GM12878 (cell line): ENCODE results near the gene GSG1L. TPM values are rescaled to one million over a fixed set of nuclear protein-coding genes. Genes with fewer than 3 reads are reported as not detected.

Experiments
- ATAC-seq: fragments of 200-7000 bp; cut with Tn5 transposase; 3 replicates; pipeline ENCODE4 v1.9.1; 2020; ENCODE audit warnings: mild to moderate bottlenecking, moderate library complexity
- BruUV-seq: library from RNA; stranded (reverse); fragments of 400-500 nt; replicated peaks from 2 replicates; lab custom pipeline; 2021; lab: Mats Ljungman, UMichigan
- CTCF ChIA-PET: fragments of 300-600 bp; sonication (Branson Sonifier 250); formaldehyde crosslinking; extraction: SDS; loops from one replicate; lab custom pipeline; 2021; ENCODE audit warnings: inconsistent platforms; lab: Yijun Ruan, JAX
- POLR2A ChIA-PET: fragments of 350-600 bp; formaldehyde crosslinking; extraction: SDS; loops from one replicate; lab custom pipeline; 2021; ENCODE audit warnings: inconsistent platforms; lab: Charles Lee
- RAD21 ChIA-PET: fragments of 300-600 bp; sonication (Branson Sonifier 250); formaldehyde crosslinking; loops from one replicate; lab custom pipeline; 2023; ENCODE audit warnings: antibody characterized with exemption; ENCODE audit not compliant: unreplicated experiment; lab: Charles Lee
- SMC1A ChIA-PET: fragments of 300-600 bp; sonication (Branson Sonifier 250); formaldehyde crosslinking; loops from one replicate; lab custom pipeline; 2023; ENCODE audit not compliant: unreplicated experiment, uncharacterized antibody; lab: Charles Lee
- DNase-seq: peaks from one replicate; pipeline ENCODE4 v3.0.0-alpha.2; 2011; ENCODE audit warnings: low read depth, low spot score
- FAIRE-seq: peaks from 3 replicates; lab custom pipeline; 2011; peaks lifted over from hg19 to GRCh38; lab: Jason Lieb, UNC
- H2AFZ ChIP-seq: 2 replicates; pipeline ENCODE4 v1.6.0; 2011; ENCODE audit warnings: low read depth, low read length, control low read depth; ENCODE audit not compliant: control insufficient read depth
- H3K27ac ChIP-seq: 2 replicates; pipeline ENCODE4 v1.5.1; 2011; ENCODE audit warnings: control low read depth; ENCODE audit not compliant: control insufficient read depth, insufficient read depth
- H3K27me3 ChIP-seq, 2 experiments: replicated peaks in 1 of 2; 2 replicates each; pipeline versions ENCODE4 v1.6.0 to v1.6.1; 2011; ENCODE audit warnings: low read length in 1 of 2; ENCODE audit not compliant: control insufficient read depth in 2 of 2, insufficient read depth in 2 of 2
- H3K36me3 ChIP-seq, 2 experiments: 2 replicates each; pipeline ENCODE4 v1.5.1; 2011; ENCODE audit warnings: low read length in 1 of 2; ENCODE audit not compliant: control insufficient read depth in 2 of 2, insufficient read depth in 2 of 2
- H3K4me1 ChIP-seq: 2 replicates; pipeline ENCODE4 v1.6.1; 2011; ENCODE audit warnings: mild to moderate bottlenecking, low read length, moderate library complexity, mixed read lengths; ENCODE audit not compliant: control insufficient read depth, insufficient read depth
- H3K4me2 ChIP-seq: 2 replicates; pipeline ENCODE4 v1.6.0; 2011; ENCODE audit warnings: control low read depth; ENCODE audit not compliant: control insufficient read depth, insufficient read depth
- H3K4me3 ChIP-seq: fragments of 200-600 bp; sonication (generic); 2 replicates; pipeline ENCODE4 v1.5.1; 2016
- H3K79me2 ChIP-seq: 2 replicates; pipeline ENCODE4 v1.6.0; 2011; ENCODE audit warnings: low read length; ENCODE audit not compliant: control insufficient read depth, insufficient read depth
- H3K9ac ChIP-seq: 2 replicates; pipeline ENCODE4 v1.8.0; 2011; ENCODE audit warnings: low read length, control low read depth, mixed read lengths; ENCODE audit not compliant: control insufficient read depth, insufficient read depth
- H3K9me3 ChIP-seq: replicated peaks from 3 replicates; pipeline ENCODE4 v1.5.1; 2011; ENCODE audit warnings: mild to moderate bottlenecking, low read length; ENCODE audit not compliant: control insufficient read depth, insufficient read depth
- H4K20me1 ChIP-seq: 2 replicates; pipeline ENCODE4 v1.6.0; 2011; ENCODE audit not compliant: control insufficient read depth, insufficient read depth
- BHLHE40 ChIP-seq, 2 experiments: fragments of 450-650 bp in 1 of 2; IDR thresholded peaks; 2 replicates each; pipeline ENCODE4 v1.6.1; 2011 to 2017; ENCODE audit warnings: low read depth in 2 of 2, borderline replicate concordance in 1 of 2, improper control_type of control experiment in 1 of 2, low read length in 1 of 2, mild to moderate bottlenecking in 1 of 2
- CBX3 ChIP-seq: fragments of 200-600 bp; sonication (generic); IDR thresholded peaks from 2 replicates; pipeline ENCODE4 v1.6.1; 2016; ENCODE audit warnings: low read depth, borderline replicate concordance
- HDAC6 ChIP-seq: fragments of 200-600 bp; sonication (generic); IDR thresholded peaks from one replicate; pipeline ENCODE4 v1.8.0; 2017; ENCODE audit warnings: antibody characterized with exemption; ENCODE audit not compliant: unreplicated experiment
- MTA2 ChIP-seq: fragments of 450-650 bp; IDR thresholded peaks from 2 replicates; pipeline ENCODE4 v1.6.1; 2016; ENCODE audit warnings: low read depth, mild to moderate bottlenecking, moderate library complexity
- RB1 ChIP-seq: fragments of 450-650 bp; formaldehyde crosslinking; IDR thresholded peaks from 2 replicates; pipeline ENCODE4 v1.6.1; 2017; ENCODE audit warnings: mild to moderate bottlenecking, borderline replicate concordance
- RCOR1 ChIP-seq: conservative IDR thresholded peaks from 2 replicates; pipeline ENCODE4 v1.6.1; 2012; ENCODE audit warnings: low read depth, low read length, improper control_type of control experiment
- STAT1 ChIP-seq: fragments of 450-650 bp; conservative IDR thresholded peaks from 2 replicates; pipeline ENCODE4 v1.6.1; 2014; ENCODE audit warnings: antibody characterized with exemption, mild to moderate bottlenecking
- WRNIP1 ChIP-seq: IDR thresholded peaks from 2 replicates; pipeline ENCODE4 v1.6.1; 2011; ENCODE audit warnings: low read depth, low read length, improper control_type of control experiment, borderline replicate concordance
- WGBS: methylation state at CpG from one replicate; pipeline ENCODE4 v1.1.6; 2016; ENCODE audit warnings: low lambda C conversion rate; ENCODE audit not compliant: insufficient replicate concordance, insufficient coverage; ENCODE audit errors: missing lambda C conversion rate; 5-methylcytosine and 5-hydroxymethylcytosine counted together
- in situ Hi-C: fragments of 300-500 bp; cut with MboI; formaldehyde crosslinking; loops from 9 replicates; pipeline ENCODE4 v1.14.3; 2018; ENCODE audit warnings: mixed read lengths
- intact Hi-C: fragments of 100-400 bp; cut with micrococcal nuclease; formaldehyde crosslinking; loops from one replicate; pipeline ENCODE4 v1.14.2; 2022; ENCODE audit not compliant: unreplicated experiment
- polyA plus RNA-seq, 11 experiments: library from polyadenylated mRNA; depleted of rRNA in 4 of 11; unstranded in 6 of 11; stranded (reverse) in 5 of 11; fragments of >200 nt; fragmentation: Nextera tagmentation in 4 of 11; fragmentation: Illumina TruSeq in 1 of 11; extraction: Ambion mirVana in 4 of 11; extraction: Trizol in 1 of 11; gene quantifications; 1 replicate in 1 of 11; 2 replicates in 10 of 11; pipeline versions ENCODE4 v1.2.1 to v1.2.3, GENCODE V29; 2011 to 2016; ENCODE audit warnings: inconsistent platforms in 2 of 11, missing spikeins in 2 of 11, low read depth in 1 of 11
- total RNA-seq, 4 experiments: library from RNA; depleted of rRNA in 3 of 4; stranded (reverse); fragments of >200 nt in 3 of 4; fragmentation: Illumina TruSeq in 1 of 4; extraction: Trizol in 1 of 4; gene quantifications; 2 replicates each; pipeline versions ENCODE4 v1.2.1 to v1.2.3, GENCODE V29; 2013 to 2021
- TF ChIP-seq, protein P1 (sequence below), 3 experiments: IDR thresholded peaks in 2 of 3; conservative IDR thresholded peaks in 1 of 3; 2 replicates each; pipeline ENCODE4 v1.5.1; 2011; ENCODE audit warnings: low read depth in 3 of 3, low read length in 3 of 3, mild to moderate bottlenecking in 3 of 3, control low read depth in 2 of 3, moderate library complexity in 2 of 3, inconsistent platforms in 1 of 3, mixed read lengths in 1 of 3; ENCODE audit not compliant: control insufficient read depth in 2 of 3, insufficient read depth in 1 of 3; ENCODE audit errors: extremely low read depth in 1 of 3
- TF ChIP-seq, protein P2 (sequence below): IDR thresholded peaks from 2 replicates; pipeline ENCODE4 v1.6.1; 2012; ENCODE audit warnings: low read length, inconsistent platforms

The GSG1L gene
- total and polyA plus RNA-seq, 10 of the 15 experiments (the other 5 are each of a cell fraction or from before 2014, with no cell fraction given) = not detected

DNA sequence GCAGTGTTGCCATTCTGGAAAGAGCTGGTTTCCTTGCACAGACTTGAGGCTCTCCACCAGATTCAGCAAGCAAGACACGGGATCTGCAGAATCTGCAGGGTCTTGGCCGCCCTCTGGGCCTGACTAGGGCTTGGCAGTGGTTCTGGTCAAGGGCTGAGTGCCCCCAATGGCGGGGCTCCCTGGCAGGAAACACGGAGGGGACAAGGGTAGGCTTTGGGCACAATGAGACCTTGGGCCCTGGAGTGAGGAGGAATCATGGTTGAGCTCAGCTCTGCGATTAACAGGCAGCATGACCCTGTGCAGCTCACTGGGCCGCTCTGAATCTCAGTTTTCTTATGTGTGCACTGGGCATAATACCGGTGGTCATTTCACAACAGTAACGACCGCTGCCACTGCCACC lies 249.9 kb downstream of the GSG1L start (continued):
- TF ChIP-seq, protein P1, sequence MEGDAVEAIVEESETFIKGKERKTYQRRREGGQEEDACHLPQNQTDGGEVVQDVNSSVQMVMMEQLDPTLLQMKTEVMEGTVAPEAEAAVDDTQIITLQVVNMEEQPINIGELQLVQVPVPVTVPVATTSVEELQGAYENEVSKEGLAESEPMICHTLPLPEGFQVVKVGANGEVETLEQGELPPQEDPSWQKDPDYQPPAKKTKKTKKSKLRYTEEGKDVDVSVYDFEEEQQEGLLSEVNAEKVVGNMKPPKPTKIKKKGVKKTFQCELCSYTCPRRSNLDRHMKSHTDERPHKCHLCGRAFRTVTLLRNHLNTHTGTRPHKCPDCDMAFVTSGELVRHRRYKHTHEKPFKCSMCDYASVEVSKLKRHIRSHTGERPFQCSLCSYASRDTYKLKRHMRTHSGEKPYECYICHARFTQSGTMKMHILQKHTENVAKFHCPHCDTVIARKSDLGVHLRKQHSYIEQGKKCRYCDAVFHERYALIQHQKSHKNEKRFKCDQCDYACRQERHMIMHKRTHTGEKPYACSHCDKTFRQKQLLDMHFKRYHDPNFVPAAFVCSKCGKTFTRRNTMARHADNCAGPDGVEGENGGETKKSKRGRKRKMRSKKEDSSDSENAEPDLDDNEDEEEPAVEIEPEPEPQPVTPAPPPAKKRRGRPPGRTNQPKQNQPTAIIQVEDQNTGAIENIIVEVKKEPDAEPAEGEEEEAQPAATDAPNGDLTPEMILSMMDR (IDR thresholded peaks at IDR 0.05 in 2 of 3, conservative IDR thresholded peaks at IDR 0.05 in 1 of 3; ENCODE audit: control insufficient read depth in 2 of 3, extremely low read depth in 1 of 3, insufficient read depth in 1 of 3, low read depth in 3 of 3, low read length in 3 of 3) = no peak

DNA sequence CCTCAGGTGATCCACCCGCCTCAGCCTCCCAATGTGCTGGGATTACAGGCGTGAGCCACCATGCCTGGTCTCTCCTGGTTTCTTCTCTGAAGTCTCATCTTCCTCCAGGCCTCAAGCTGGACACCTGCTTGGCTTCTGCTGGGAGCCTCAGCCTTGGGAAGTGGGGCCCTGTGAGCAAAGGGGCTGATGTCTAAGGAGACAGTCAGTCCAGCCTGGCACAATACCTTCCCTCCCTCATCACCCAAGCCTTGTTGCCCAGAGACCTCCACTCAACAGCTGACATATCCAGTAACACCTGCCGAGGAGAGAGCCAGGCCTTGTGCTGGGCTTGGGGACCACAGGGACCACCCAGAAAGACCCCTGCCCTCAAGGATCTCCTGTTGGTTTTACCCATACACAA lies 251.6 kb downstream of the GSG1L start:
- Histone ChIP-seq H3K4me3 (no peak overlapping the region), H3K4me2 (no peak overlapping the region), H3K9ac (no peak overlapping the region), H3K4me1 (no peaks in the 10 kb centered on the region), H3K27me3 (no peaks in the 10 kb centered on the region; a peak in 1 of 4 replicates), H3K27ac (no peak overlapping the region), H3K79me2 (no peaks in the 10 kb centered on the region), H4K20me1 (no peaks in the 10 kb centered on the region), H2AFZ (no peak overlapping the region), H3K9me3 (no peaks in the 10 kb centered on the region), H3K36me3 (no peaks in the 10 kb centered on the region)
- intact Hi-C loops (no loop called here), in situ Hi-C loops (no loop called here)
- DNase-seq (no peak), FAIRE-seq (no peak), ATAC-seq (no peak)
- BruUV-seq = no TSS peak
- CTCF ChIA-PET = no interaction called here
- TF ChIP-seq HDAC6 (no peak), BHLHE40 (IDR thresholded peaks at IDR 0.05; ENCODE audit: borderline replicate concordance in 1 of 2, low read depth in 2 of 2, low read length in 1 of 2) (no peak), RB1 (no peak), CBX3 (no peak), WRNIP1 (no peak), MTA2 (no peak), RCOR1 (no peak), STAT1 (no peak)
- TF ChIP-seq, protein P2, sequence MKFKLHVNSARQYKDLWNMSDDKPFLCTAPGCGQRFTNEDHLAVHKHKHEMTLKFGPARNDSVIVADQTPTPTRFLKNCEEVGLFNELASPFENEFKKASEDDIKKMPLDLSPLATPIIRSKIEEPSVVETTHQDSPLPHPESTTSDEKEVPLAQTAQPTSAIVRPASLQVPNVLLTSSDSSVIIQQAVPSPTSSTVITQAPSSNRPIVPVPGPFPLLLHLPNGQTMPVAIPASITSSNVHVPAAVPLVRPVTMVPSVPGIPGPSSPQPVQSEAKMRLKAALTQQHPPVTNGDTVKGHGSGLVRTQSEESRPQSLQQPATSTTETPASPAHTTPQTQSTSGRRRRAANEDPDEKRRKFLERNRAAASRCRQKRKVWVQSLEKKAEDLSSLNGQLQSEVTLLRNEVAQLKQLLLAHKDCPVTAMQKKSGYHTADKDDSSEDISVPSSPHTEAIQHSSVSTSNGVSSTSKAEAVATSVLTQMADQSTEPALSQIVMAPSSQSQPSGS = no peak
- POLR2A ChIA-PET = no interaction called here
- SMC1A ChIA-PET = no interaction called here
- RAD21 ChIA-PET = no interaction called here
- 22% methylated on average over 3 of the region's 3 CpGs for WGBS
